ENCODE results near the gene ARID1B. TPM values are rescaled to one million over a fixed set of nuclear protein-coding genes. Genes with fewer than 3 reads are reported as not detected.

Gene ARID1B
- total and polyA plus RNA-seq, 4 donors, result 7.0 to 49.0 (median 24.2) TPM

GRCh38 chr6:157032923-157033322 is 255.7 kb downstream of the ARID1B start:
- H3K9me3 ChIP-seq (ENCODE audit: control insufficient read depth in 4 of 4, low read length in 3 of 4), result no peaks in the 10 kb centered on the region
- no peak for DNase-seq (ENCODE audit: low spot score)
- TF ChIP-seq NR2F2 (IDR thresholded peaks at IDR 0.05), result no peak
- TF ChIP-seq ZBTB33 (IDR thresholded peaks at IDR 0.05), result no peak
- TF ChIP-seq FOXA2 (IDR thresholded peaks at IDR 0.05), result no peak
- no peak for TF ChIP-seq HNF4A (conservative IDR thresholded peaks at IDR 0.05)
- TF ChIP-seq, protein P1, sequence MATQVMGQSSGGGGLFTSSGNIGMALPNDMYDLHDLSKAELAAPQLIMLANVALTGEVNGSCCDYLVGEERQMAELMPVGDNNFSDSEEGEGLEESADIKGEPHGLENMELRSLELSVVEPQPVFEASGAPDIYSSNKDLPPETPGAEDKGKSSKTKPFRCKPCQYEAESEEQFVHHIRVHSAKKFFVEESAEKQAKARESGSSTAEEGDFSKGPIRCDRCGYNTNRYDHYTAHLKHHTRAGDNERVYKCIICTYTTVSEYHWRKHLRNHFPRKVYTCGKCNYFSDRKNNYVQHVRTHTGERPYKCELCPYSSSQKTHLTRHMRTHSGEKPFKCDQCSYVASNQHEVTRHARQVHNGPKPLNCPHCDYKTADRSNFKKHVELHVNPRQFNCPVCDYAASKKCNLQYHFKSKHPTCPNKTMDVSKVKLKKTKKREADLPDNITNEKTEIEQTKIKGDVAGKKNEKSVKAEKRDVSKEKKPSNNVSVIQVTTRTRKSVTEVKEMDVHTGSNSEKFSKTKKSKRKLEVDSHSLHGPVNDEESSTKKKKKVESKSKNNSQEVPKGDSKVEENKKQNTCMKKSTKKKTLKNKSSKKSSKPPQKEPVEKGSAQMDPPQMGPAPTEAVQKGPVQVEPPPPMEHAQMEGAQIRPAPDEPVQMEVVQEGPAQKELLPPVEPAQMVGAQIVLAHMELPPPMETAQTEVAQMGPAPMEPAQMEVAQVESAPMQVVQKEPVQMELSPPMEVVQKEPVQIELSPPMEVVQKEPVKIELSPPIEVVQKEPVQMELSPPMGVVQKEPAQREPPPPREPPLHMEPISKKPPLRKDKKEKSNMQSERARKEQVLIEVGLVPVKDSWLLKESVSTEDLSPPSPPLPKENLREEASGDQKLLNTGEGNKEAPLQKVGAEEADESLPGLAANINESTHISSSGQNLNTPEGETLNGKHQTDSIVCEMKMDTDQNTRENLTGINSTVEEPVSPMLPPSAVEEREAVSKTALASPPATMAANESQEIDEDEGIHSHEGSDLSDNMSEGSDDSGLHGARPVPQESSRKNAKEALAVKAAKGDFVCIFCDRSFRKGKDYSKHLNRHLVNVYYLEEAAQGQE (IDR thresholded peaks at IDR 0.05), result no peak
- TF ChIP-seq RXRA (IDR thresholded peaks at IDR 0.05), result no peak
- TF ChIP-seq, protein P2, sequence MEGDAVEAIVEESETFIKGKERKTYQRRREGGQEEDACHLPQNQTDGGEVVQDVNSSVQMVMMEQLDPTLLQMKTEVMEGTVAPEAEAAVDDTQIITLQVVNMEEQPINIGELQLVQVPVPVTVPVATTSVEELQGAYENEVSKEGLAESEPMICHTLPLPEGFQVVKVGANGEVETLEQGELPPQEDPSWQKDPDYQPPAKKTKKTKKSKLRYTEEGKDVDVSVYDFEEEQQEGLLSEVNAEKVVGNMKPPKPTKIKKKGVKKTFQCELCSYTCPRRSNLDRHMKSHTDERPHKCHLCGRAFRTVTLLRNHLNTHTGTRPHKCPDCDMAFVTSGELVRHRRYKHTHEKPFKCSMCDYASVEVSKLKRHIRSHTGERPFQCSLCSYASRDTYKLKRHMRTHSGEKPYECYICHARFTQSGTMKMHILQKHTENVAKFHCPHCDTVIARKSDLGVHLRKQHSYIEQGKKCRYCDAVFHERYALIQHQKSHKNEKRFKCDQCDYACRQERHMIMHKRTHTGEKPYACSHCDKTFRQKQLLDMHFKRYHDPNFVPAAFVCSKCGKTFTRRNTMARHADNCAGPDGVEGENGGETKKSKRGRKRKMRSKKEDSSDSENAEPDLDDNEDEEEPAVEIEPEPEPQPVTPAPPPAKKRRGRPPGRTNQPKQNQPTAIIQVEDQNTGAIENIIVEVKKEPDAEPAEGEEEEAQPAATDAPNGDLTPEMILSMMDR (IDR thresholded peaks at IDR 0.05; ENCODE audit: low read depth, low read length, missing input control), result no peak
- no peak for TF ChIP-seq YY1 (IDR thresholded peaks at IDR 0.05)
- no peak for TF ChIP-seq SP1 (IDR thresholded peaks at IDR 0.05)
- no peak for TF ChIP-seq ATF3 (IDR thresholded peaks at IDR 0.05)
- no peak for TF ChIP-seq HNF4G (IDR thresholded peaks at IDR 0.05)
- H3K27ac ChIP-seq (ENCODE audit: low read depth in 1 of 2, low read length in 2 of 2), result peak overlapping the region; percentile 80 to 90
- H3K27me3 ChIP-seq (ENCODE audit: control insufficient read depth in 4 of 4, insufficient read depth in 4 of 4, low read length in 3 of 4), result no peaks in the 10 kb centered on the region
- 57% methylated on average over 4 of the region's 4 CpGs for WGBS
- peaks cover 1 to 23% (median 11%) of the 10 kb centered on the region in 4 donors for H3K4me1 ChIP-seq (ENCODE audit: control insufficient read depth in 4 of 4, insufficient read depth in 4 of 4, low read length in 3 of 4)
- no peaks in the 10 kb centered on the region for H3K36me3 ChIP-seq (ENCODE audit: control insufficient read depth in 4 of 4, insufficient read depth in 3 of 4, low read depth in 1 of 4, low read length in 3 of 4)
- peak overlapping the region; percentile 64 to 89 for H3K9ac ChIP-seq (ENCODE audit: low read depth in 1 of 2, low read length in 2 of 2)
- peak overlapping the region in 2 of 3 donors; percentile 5 to 73 for H3K4me3 ChIP-seq (ENCODE audit: low read depth in 1 of 3, low read length in 3 of 3)

DNA sequence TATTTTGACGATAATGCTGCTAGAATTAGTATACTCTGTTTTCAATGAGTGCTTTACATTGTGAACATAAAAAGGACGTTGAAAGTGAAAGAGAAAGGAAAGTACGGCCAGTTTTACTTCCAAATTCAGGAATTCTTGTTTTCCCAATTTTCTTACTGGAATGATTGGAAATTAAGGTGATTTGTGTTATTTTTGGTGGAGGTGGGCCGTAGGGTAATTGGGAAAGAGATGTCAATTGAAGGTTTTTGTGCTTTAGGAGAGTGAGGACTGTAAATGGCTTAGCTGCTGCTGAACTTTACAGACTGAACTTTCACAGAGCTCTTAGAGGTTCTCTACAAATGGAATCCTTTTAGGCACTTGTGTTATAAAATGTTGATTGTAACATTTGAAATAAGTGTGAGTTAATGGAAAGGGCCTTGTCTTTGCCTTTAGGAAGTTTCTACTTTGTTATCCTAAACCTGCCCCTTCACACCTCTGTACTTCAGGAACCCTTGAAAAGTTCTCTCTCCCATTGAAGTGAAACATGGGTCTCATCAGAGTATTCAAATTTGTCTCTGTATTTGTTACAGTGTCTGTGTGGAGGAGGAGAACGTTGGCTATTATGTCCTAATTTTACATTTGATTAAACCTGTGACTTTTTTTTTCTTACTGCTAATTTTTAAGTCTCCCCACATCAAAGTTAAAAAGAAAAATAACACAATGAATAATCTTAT is 256.4 kb downstream of the ARID1B start:
- Histone ChIP-seq H3K27ac (ENCODE audit: low read depth in 1 of 2, low read length in 2 of 2) (peak overlapping the region; percentile 80 to 90), H3K9ac (ENCODE audit: low read depth in 1 of 2, low read length in 2 of 2) (peak overlapping the region; percentile 64 to 89), H3K9me3 (ENCODE audit: control insufficient read depth in 4 of 4, low read length in 3 of 4) (no peaks in the 10 kb centered on the region), H3K27me3 (ENCODE audit: control insufficient read depth in 4 of 4, insufficient read depth in 4 of 4, low read length in 3 of 4) (no peaks in the 10 kb centered on the region), H3K4me3 (ENCODE audit: low read depth in 1 of 3, low read length in 3 of 3) (peak overlapping the region; percentile 56 to 73 (median 67)), H3K36me3 (ENCODE audit: control insufficient read depth in 4 of 4, insufficient read depth in 3 of 4, low read depth in 1 of 4, low read length in 3 of 4) (no peaks in the 10 kb centered on the region), H3K4me1 (ENCODE audit: control insufficient read depth in 4 of 4, insufficient read depth in 4 of 4, low read length in 3 of 4) (peaks cover 1 to 23% (median 11%) of the 10 kb centered on the region in 4 donors)
- no peak for TF ChIP-seq HNF4G (IDR thresholded peaks at IDR 0.05)
- peak in 1 of 2 donors; percentile 14 for TF ChIP-seq RAD21 (IDR thresholded peaks at IDR 0.05)
- DNase-seq (ENCODE audit: low spot score), result no peak
- WGBS, result 1% methylated on average over 5 of the region's 5 CpGs

Measured in liver (tissue), 9 donors.